Upper lobe of right lung (tissue), 1 donor: ENCODE data around the gene HDAC9. TPM values are rescaled to one million over a fixed set of nuclear protein-coding genes. Genes with fewer than 3 reads are reported as not detected.

ENCODE experiments used
- ATAC-seq: fragments of 200-7000 bp; cut with Tn5 transposase; one replicate; pipeline ENCODE4 v1.9.1; 2020; ENCODE audit warnings: mild to moderate bottlenecking, moderate library complexity
- DNase-seq: peaks from one replicate; pipeline ENCODE4 v3.0.0-alpha.2; 2020
- H3K27ac ChIP-seq: fragments of 200-600 bp; one replicate; pipeline ENCODE4 v1.8.0; 2022
- H3K27me3 ChIP-seq: fragments of 200-600 bp; one replicate; pipeline ENCODE4 v1.8.0; 2022; ENCODE audit warnings: mild to moderate bottlenecking
- H3K36me3 ChIP-seq: fragments of 200-600 bp; one replicate; pipeline ENCODE4 v1.8.0; 2022
- H3K4me1 ChIP-seq: fragments of 200-600 bp; one replicate; pipeline ENCODE4 v1.8.0; 2022
- H3K4me3 ChIP-seq: fragments of 200-600 bp; one replicate; pipeline ENCODE4 v1.8.0; 2022; ENCODE audit warnings: mild to moderate bottlenecking
- H3K9me3 ChIP-seq: fragments of 200-600 bp; one replicate; pipeline ENCODE4 v1.8.0; 2022
- intact Hi-C: fragments of 100-400 bp; cut with DNase I; formaldehyde crosslinking; loops from one replicate; pipeline ENCODE4 v1.11.0; 2022
- total RNA-seq: library from RNA; stranded (reverse); fragmentation: NEBNext Ultra II Directional; extraction: Animal tissue kit (Norgen Biotek cat#: 25700); gene quantifications from one replicate; pipeline ENCODE4 v1.2.1, GENCODE V29; 2021
- TF ChIP-seq, protein P1 (sequence below): fragments of 200-600 bp; IDR thresholded peaks from one replicate; pipeline ENCODE4 v1.8.0; 2022; ENCODE audit warnings: antibody characterized with exemption
- donor health status: DM: no; HTN: yes; CAD: no; lungs with severe emphysema.

HDAC9 gene
- total RNA-seq, 1 donor from 2014 or later = 52.4 TPM

- intact Hi-C loops = no loop called here
- TF ChIP-seq, protein P1, sequence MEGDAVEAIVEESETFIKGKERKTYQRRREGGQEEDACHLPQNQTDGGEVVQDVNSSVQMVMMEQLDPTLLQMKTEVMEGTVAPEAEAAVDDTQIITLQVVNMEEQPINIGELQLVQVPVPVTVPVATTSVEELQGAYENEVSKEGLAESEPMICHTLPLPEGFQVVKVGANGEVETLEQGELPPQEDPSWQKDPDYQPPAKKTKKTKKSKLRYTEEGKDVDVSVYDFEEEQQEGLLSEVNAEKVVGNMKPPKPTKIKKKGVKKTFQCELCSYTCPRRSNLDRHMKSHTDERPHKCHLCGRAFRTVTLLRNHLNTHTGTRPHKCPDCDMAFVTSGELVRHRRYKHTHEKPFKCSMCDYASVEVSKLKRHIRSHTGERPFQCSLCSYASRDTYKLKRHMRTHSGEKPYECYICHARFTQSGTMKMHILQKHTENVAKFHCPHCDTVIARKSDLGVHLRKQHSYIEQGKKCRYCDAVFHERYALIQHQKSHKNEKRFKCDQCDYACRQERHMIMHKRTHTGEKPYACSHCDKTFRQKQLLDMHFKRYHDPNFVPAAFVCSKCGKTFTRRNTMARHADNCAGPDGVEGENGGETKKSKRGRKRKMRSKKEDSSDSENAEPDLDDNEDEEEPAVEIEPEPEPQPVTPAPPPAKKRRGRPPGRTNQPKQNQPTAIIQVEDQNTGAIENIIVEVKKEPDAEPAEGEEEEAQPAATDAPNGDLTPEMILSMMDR = no peak
- Histone ChIP-seq H3K27me3 (no peaks in the 10 kb centered on the region), H3K4me1 (no peaks in the 10 kb centered on the region), H3K4me3 (no peak overlapping the region), H3K36me3 (no peaks in the 10 kb centered on the region), H3K9me3 (no peaks in the 10 kb centered on the region), H3K27ac (no peak overlapping the region)
- ATAC-seq (no peak), DNase-seq (no peak)
These were observed 20.1 kb upstream of the HDAC9 start for GRCh38 chr7:18475488-18475887.

- ATAC-seq (no peak), DNase-seq (no peak)
- H3K36me3 ChIP-seq = no peaks in the 10 kb centered on the region
- H3K4me1 ChIP-seq = no peaks in the 10 kb centered on the region
- no peaks in the 10 kb centered on the region for H3K27me3 ChIP-seq
- no peak overlapping the region for H3K4me3 ChIP-seq
- TF ChIP-seq, protein P1 = no peak
- intact Hi-C loops = no loop called here
- no peak overlapping the region for H3K27ac ChIP-seq
- H3K9me3 ChIP-seq = no peaks in the 10 kb centered on the region
These were observed 13.8 kb upstream of the HDAC9 start for GRCh38 chr7:18481776-18482175.

- Histone ChIP-seq H3K9me3 (no peaks in the 10 kb centered on the region), H3K27ac (no peak overlapping the region), H3K4me3 (no peak overlapping the region), H3K27me3 (no peaks in the 10 kb centered on the region), H3K36me3 (no peaks in the 10 kb centered on the region), H3K4me1 (no peaks in the 10 kb centered on the region)
- TF ChIP-seq, protein P1 = no peak
- DNase-seq = no peak
- intact Hi-C loops = no loop called here
- ATAC-seq = no peak
These were observed 7.5 kb upstream of the HDAC9 start for GRCh38 chr7:18488049-18488448.

DNA sequence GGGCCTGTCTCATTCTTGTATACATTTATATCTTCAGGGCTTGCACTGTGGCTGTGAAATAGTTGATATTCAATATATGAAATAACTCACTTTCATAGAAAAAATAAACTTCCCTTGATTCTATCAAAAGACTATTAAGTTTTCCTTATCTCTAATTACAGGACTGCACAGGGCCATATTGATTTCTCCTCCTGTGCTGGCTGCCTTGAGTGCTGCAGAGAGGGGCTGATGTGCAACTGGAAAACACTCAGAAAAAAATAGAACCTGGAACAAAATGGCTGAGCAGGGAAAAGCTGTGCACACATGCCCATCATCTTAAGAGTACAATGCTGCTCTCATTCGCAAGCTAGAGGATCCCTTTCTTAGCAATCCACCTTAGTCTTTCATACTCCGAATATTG is 5.9 kb upstream of the HDAC9 start:
- TF ChIP-seq, protein P1 = no peak
- no peaks in the 10 kb centered on the region for H3K4me1 ChIP-seq
- intact Hi-C loops = no loop called here
- no peak for DNase-seq
- H3K27ac ChIP-seq = no peak overlapping the region
- no peak for ATAC-seq
- H3K27me3 ChIP-seq = no peaks in the 10 kb centered on the region
- H3K36me3 ChIP-seq = no peaks in the 10 kb centered on the region
- H3K4me3 ChIP-seq = no peak overlapping the region
- H3K9me3 ChIP-seq = no peaks in the 10 kb centered on the region

- no peak overlapping the region for H3K4me3 ChIP-seq
- intact Hi-C loops = no loop called here
- no peak for DNase-seq
- H3K36me3 ChIP-seq = no peaks in the 10 kb centered on the region
- no peak for ATAC-seq
- H3K9me3 ChIP-seq = no peaks in the 10 kb centered on the region
- H3K4me1 ChIP-seq = peaks cover 7% of the 10 kb centered on the region
- H3K27me3 ChIP-seq = no peaks in the 10 kb centered on the region
- TF ChIP-seq, protein P1 = no peak
- H3K27ac ChIP-seq = no peak overlapping the region
These were observed 3.7 kb upstream of the HDAC9 start for GRCh38 chr7:18491871-18492270.

DNA sequence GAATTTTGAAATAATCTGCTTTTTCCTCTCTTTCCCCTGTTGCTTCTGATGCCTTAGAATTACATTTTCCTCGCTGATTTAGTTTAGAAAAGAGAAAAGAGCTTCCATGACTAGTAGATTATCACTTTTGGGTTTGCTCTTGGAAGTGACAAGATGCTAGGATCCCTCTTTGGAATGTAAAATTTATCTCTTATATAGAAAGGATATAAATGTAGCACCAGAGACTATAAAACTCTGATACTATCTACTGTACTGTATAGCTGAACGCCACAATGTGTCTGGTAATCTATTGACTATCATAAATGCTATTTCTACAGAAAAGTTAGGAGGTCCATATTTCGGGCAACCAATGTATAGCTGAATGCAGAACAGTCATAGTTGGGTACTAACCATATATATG is 1.1 kb upstream of the HDAC9 start:
- H3K36me3 ChIP-seq = no peaks in the 10 kb centered on the region
- intact Hi-C loops = no loop called here
- H3K9me3 ChIP-seq = no peaks in the 10 kb centered on the region
- DNase-seq (no peak), ATAC-seq (no peak)
- TF ChIP-seq, protein P1 = no peak
- H3K4me3 ChIP-seq = no peak overlapping the region
- no peaks in the 10 kb centered on the region for H3K27me3 ChIP-seq
- no peak overlapping the region for H3K27ac ChIP-seq
- H3K4me1 ChIP-seq = peaks cover 7% of the 10 kb centered on the region
